GM10847 (cell line): Measurements from ENCODE around the gene SPHK1.

Experiments
- POLR2A ChIP-seq: IDR thresholded peaks from 2 replicates; pipeline ENCODE4 v1.6.1; 2011; ENCODE audit not compliant: insufficient read length; ENCODE audit errors: extremely low read depth

Gene SPHK1

GRCh38 chr17:76379646-76380376 lies 4.6 kb upstream of the SPHK1 start:
- no peak for TF ChIP-seq POLR2A

DNA sequence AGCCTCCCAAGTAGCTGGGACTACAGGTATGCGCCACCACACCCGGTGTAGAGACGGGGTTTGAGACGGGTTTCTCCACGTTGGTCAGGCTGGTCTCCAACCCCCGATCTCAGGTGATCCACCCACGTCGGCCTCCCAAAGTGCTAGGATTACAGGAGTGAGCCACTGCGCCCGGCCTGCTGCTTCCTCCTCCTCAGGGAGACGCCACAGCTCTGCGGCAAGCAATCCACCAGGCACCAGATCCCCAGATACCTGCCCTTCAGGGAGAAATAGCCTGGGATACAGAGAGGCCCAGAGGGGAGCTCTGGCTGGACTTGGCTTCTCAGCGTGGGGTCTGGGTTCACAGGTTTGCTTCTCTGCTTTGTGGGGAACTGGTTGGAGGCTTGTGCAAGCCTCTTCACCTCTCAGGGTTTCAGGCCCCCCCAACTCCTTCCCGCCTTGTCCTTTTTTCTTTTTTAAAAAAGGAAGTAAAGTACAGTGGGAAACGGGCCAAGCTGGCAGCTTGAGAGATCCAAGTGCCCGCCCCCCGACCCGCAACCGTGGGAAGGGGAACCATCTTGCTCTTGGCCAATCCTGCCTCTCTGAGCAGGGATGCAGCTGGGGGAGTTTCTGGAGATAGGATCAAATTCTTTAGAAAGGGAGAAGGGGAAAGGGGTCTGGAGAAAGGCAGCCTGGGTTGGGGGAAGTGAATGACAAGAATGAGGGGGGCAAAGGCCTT lies 2.6 kb upstream of the SPHK1 start:
- TF ChIP-seq POLR2A = no peak

- TF ChIP-seq POLR2A = no peak
These were observed 2.0 kb upstream of the SPHK1 start for GRCh38 chr17:76382351-76382802.

- no peak for TF ChIP-seq POLR2A
These were observed 1.4 kb upstream of the SPHK1 start for GRCh38 chr17:76382803-76383545.

DNA sequence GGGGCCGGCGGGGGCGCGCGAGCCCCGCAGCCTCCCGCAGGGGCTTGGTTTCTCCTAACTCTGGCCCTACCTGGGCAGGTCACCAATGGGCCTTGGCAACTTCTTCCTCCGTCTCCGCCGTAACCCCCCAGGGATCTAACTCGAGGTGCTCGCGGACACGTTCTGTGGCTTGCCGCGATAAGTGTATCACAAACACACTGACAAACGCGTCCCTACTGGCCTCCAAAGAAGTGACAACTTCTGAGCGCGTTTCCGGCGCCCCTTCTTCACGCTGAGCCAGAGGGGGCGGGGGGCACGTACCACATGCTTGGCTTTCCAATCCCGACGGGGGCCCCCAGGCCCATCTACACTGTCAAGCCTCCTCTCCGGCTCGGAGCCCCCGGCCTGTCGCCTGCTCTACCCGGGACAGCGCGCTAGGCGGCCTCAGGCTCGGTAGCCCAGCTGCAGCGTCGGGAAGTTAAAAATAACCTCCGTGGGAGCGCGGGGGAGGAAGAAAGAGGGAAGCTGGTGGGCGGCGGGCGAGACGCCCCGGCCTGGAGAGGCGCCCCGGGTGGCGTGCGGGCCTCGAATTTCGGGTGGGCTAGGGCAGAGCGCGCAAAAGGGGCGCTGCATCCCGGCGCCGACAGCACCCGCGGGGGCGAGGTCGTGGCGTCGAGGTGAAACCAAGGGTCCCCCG lies 725 bp upstream of the SPHK1 start:
- no peak for TF ChIP-seq POLR2A

- TF ChIP-seq POLR2A = no peak
These were observed 830 bp downstream of the SPHK1 start for GRCh38 chr17:76384987-76385891.

DNA sequence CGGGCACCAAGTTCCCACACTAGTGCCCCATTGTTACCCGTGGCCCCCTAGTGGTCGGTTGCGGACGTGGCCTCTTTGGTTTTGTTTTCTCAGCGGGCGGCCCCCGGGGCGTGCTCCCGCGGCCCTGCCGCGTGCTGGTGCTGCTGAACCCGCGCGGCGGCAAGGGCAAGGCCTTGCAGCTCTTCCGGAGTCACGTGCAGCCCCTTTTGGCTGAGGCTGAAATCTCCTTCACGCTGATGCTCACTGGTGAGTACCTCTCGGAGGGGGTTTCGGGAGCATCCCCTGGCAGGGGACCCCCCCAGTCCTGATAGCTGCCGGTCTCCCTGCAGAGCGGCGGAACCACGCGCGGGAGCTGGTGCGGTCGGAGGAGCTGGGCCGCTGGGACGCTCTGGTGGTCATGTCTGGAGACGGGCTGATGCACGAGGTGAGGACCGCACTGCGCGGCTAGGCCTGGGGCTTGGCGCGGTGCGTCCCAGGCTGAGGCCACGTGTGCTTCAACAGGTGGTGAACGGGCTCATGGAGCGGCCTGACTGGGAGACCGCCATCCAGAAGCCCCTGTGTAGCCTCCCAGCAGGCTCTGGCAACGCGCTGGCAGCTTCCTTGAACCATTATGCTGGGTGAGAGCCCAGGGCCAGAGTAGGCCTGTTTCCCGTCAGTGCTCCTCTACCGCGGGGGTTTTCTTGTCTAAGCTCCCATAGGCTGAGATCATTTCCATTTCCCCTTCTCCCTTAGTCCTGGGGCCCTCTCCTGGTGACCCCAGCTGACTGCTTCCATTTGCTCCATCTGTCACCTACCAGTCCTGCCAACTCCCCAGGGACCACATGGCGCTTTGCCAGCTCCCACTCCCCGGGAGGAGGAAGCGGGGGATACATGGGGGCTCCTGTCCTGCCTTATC lies 1.7 kb downstream of the SPHK1 start:
- no peak for TF ChIP-seq POLR2A

DNA sequence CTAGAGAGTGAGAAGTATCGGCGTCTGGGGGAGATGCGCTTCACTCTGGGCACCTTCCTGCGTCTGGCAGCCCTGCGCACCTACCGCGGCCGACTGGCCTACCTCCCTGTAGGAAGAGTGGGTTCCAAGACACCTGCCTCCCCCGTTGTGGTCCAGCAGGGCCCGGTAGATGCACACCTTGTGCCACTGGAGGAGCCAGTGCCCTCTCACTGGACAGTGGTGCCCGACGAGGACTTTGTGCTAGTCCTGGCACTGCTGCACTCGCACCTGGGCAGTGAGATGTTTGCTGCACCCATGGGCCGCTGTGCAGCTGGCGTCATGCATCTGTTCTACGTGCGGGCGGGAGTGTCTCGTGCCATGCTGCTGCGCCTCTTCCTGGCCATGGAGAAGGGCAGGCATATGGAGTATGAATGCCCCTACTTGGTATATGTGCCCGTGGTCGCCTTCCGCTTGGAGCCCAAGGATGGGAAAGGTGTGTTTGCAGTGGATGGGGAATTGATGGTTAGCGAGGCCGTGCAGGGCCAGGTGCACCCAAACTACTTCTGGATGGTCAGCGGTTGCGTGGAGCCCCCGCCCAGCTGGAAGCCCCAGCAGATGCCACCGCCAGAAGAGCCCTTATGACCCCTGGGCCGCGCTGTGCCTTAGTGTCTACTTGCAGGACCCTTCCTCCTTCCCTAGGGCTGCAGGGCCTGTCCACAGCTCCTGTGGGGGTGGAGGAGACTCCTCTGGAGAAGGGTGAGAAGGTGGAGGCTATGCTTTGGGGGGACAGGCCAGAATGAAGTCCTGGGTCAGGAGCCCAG lies 2.8 kb downstream of the SPHK1 start:
- no peak for TF ChIP-seq POLR2A

DNA sequence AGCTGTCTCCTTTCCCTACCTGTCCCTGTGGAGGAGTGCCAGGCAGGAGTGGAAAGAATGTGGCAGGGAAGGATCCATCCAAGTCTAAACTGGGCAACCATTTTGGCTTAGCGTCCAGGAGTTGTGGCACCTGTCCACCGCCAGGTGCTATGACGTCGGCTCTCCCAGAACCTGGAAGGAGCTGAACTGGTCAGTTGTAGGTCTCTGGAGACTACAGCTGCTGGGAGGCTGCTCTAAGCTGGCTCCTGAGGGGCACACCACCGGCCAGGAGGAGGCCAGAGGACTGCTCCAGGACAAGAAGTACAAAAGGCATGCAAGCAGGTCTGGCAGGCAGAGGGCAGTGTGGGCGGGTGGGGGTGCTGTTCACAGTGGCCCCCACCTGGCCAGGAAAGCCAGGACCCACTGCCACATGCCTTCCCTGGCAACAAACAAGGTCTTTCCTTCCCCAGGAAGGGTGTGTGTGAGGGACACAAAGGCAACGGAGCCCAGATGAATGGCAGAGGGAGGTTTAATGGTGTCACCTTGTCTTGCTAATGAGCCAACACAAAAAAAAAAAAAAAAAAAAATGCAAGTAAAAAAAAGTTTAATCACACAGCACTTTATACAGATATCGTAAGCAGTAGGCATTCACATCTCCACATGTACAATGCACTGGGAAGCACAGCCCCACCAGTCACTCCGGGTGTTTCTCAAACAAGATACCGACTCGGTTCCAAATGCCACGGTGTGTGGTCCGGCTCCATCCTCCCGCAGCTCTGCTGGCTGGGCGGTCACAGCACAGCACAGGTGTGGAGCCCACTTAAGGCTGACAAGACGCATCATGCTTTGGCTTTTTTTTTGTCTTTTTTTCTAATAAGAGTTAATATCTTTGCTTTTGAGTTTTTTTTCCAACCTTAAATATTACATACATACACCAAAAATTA lies 4.8 kb downstream of the SPHK1 start:
- no peak for TF ChIP-seq POLR2A

GRCh38 chr17:76390003-76390421 lies 5.6 kb downstream of the SPHK1 start:
- TF ChIP-seq POLR2A = no peak

- TF ChIP-seq POLR2A = no peak
These were observed 6.8 kb downstream of the SPHK1 start for GRCh38 chr17:76391200-76391715.
